RPMI8226 (cell line): Measurements from ENCODE around the gene ASXL1.
"Not testable (repeated sequence)": the region's sequence is repeated elsewhere in the genome, so short reads cannot be mapped to it uniquely, and the experiment has no call there.

ENCODE experiments used
- DNase-seq: peaks from one replicate; pipeline ENCODE4 v3.0.0-alpha.2; 2015

The ASXL1 gene

GRCh38 chr20:32363492-32363891 is 5.4 kb downstream of the ASXL1 start:
- DNase-seq, result no peak

GRCh38 chr20:32364554-32365208 is 6.5 kb downstream of the ASXL1 start:
- DNase-seq, result no peak

- DNase-seq, result no peak
Measured at GRCh38 chr20:32365564-32365963, 7.4 kb downstream of the ASXL1 start.

- no peak for DNase-seq
Measured at GRCh38 chr20:32366380-32366779, 8.2 kb downstream of the ASXL1 start.

GRCh38 chr20:32368323-32368722 is 10.2 kb downstream of the ASXL1 start:
- DNase-seq, result no peak

GRCh38 chr20:32368925-32369324 is 10.8 kb downstream of the ASXL1 start:
- no peak for DNase-seq

GRCh38 chr20:32370897-32371296 is 12.8 kb downstream of the ASXL1 start:
- DNase-seq, result no peak

- DNase-seq, result no peak
Measured at GRCh38 chr20:32378461-32378860, 20.3 kb downstream of the ASXL1 start.

GRCh38 chr20:32380037-32380436 is 21.9 kb downstream of the ASXL1 start:
- not testable (repeated sequence) for DNase-seq

- DNase-seq, result no peak
Measured at GRCh38 chr20:32380745-32381144, 22.6 kb downstream of the ASXL1 start.

- no peak for DNase-seq
Measured at GRCh38 chr20:32382102-32382950, 24.2 kb downstream of the ASXL1 start.

GRCh38 chr20:32383441-32383840 is 25.3 kb downstream of the ASXL1 start:
- not testable (repeated sequence) for DNase-seq

GRCh38 chr20:32385541-32385940 is 27.4 kb downstream of the ASXL1 start:
- DNase-seq, result no peak

- DNase-seq, result no peak
Measured at GRCh38 chr20:32386091-32386490, 28.0 kb downstream of the ASXL1 start.

- DNase-seq, result no peak
Measured at GRCh38 chr20:32387252-32387651, 29.1 kb downstream of the ASXL1 start.

- no peak for DNase-seq
Measured at GRCh38 chr20:32391003-32391402, 32.9 kb downstream of the ASXL1 start.

- DNase-seq, result no peak
Measured at GRCh38 chr20:32395066-32395465, 36.9 kb downstream of the ASXL1 start.

- no peak for DNase-seq
Measured at GRCh38 chr20:32396646-32397160, 38.6 kb downstream of the ASXL1 start.

- no peak for DNase-seq
Measured at GRCh38 chr20:32397567-32398084, 39.5 kb downstream of the ASXL1 start.

GRCh38 chr20:32400476-32400875 is 42.3 kb downstream of the ASXL1 start:
- DNase-seq, result no peak

- DNase-seq, result no peak
Measured at GRCh38 chr20:32404017-32404416, 45.9 kb downstream of the ASXL1 start.

- DNase-seq, result no peak
Measured at GRCh38 chr20:32406701-32407100, 48.6 kb downstream of the ASXL1 start.

GRCh38 chr20:32407131-32407750 is 49.1 kb downstream of the ASXL1 start:
- not testable (repeated sequence) for DNase-seq
